ENCODE results near the gene INPP5J. TPM values are rescaled to one million over a fixed set of nuclear protein-coding genes. Genes with fewer than 3 reads are reported as not detected.

INPP5J gene
- total and polyA plus RNA-seq, 2 of the 13 experiments (the other 11 are each of a cell fraction or from before 2014, with no cell fraction given): 0.24 to 1.1 TPM

GRCh38 chr22:31107178-31107893, 15.4 kb upstream of the INPP5J start, which contains the start of gene SELENOM (continued):
- TF ChIP-seq, protein P1, sequence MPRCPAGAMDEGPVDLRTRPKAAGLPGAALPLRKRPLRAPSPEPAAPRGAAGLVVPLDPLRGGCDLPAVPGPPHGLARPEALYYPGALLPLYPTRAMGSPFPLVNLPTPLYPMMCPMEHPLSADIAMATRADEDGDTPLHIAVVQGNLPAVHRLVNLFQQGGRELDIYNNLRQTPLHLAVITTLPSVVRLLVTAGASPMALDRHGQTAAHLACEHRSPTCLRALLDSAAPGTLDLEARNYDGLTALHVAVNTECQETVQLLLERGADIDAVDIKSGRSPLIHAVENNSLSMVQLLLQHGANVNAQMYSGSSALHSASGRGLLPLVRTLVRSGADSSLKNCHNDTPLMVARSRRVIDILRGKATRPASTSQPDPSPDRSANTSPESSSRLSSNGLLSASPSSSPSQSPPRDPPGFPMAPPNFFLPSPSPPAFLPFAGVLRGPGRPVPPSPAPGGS (CRISPR knock-in tag; IDR thresholded peaks at IDR 0.05): no peak
- TF ChIP-seq ZNF275 (CRISPR knock-in tag; IDR thresholded peaks at IDR 0.05; ENCODE audit: borderline replicate concordance): no peak
- TF ChIP-seq ZNF678 (CRISPR knock-in tag; IDR thresholded peaks at IDR 0.05): no peak
- 0 out of 2 replicates have a peak, but pooled peaks have one; percentile 48 for TF ChIP-seq ZNF761 (CRISPR knock-in tag; conservative IDR thresholded peaks at IDR 0.05)
- no peak for TF ChIP-seq E2F1 (CRISPR knock-in tag; IDR thresholded peaks at IDR 0.05)
- TF ChIP-seq SOX13 (IDR thresholded peaks at IDR 0.05): no peak
- no peak for TF ChIP-seq SOX13 (CRISPR knock-in tag; conservative IDR thresholded peaks at IDR 0.05 in 1 of 2, IDR thresholded peaks at IDR 0.05 in 1 of 2)
- TF ChIP-seq ATF4 (CRISPR knock-in tag; IDR thresholded peaks at IDR 0.05): no peak
- TF ChIP-seq YY1 (IDR thresholded peaks at IDR 0.05; ENCODE audit: insufficient read depth, insufficient replicate concordance, low read depth, low read length): peak; percentile 31
- TF ChIP-seq ZNF550 (CRISPR knock-in tag; IDR thresholded peaks at IDR 0.05; ENCODE audit: borderline replicate concordance): no peak
- no peak for TF ChIP-seq ZNF484 (CRISPR knock-in tag; IDR thresholded peaks at IDR 0.05; ENCODE audit: borderline replicate concordance, low read depth)
- no peak for TF ChIP-seq GABPA (IDR thresholded peaks at IDR 0.05; ENCODE audit: low read depth, low read length)
- TF ChIP-seq GABPA (CRISPR knock-in tag; IDR thresholded peaks at IDR 0.05; ENCODE audit: low read depth): no peak
- TF ChIP-seq IRF2 (CRISPR knock-in tag; IDR thresholded peaks at IDR 0.05): no peak
- TF ChIP-seq, protein P2, sequence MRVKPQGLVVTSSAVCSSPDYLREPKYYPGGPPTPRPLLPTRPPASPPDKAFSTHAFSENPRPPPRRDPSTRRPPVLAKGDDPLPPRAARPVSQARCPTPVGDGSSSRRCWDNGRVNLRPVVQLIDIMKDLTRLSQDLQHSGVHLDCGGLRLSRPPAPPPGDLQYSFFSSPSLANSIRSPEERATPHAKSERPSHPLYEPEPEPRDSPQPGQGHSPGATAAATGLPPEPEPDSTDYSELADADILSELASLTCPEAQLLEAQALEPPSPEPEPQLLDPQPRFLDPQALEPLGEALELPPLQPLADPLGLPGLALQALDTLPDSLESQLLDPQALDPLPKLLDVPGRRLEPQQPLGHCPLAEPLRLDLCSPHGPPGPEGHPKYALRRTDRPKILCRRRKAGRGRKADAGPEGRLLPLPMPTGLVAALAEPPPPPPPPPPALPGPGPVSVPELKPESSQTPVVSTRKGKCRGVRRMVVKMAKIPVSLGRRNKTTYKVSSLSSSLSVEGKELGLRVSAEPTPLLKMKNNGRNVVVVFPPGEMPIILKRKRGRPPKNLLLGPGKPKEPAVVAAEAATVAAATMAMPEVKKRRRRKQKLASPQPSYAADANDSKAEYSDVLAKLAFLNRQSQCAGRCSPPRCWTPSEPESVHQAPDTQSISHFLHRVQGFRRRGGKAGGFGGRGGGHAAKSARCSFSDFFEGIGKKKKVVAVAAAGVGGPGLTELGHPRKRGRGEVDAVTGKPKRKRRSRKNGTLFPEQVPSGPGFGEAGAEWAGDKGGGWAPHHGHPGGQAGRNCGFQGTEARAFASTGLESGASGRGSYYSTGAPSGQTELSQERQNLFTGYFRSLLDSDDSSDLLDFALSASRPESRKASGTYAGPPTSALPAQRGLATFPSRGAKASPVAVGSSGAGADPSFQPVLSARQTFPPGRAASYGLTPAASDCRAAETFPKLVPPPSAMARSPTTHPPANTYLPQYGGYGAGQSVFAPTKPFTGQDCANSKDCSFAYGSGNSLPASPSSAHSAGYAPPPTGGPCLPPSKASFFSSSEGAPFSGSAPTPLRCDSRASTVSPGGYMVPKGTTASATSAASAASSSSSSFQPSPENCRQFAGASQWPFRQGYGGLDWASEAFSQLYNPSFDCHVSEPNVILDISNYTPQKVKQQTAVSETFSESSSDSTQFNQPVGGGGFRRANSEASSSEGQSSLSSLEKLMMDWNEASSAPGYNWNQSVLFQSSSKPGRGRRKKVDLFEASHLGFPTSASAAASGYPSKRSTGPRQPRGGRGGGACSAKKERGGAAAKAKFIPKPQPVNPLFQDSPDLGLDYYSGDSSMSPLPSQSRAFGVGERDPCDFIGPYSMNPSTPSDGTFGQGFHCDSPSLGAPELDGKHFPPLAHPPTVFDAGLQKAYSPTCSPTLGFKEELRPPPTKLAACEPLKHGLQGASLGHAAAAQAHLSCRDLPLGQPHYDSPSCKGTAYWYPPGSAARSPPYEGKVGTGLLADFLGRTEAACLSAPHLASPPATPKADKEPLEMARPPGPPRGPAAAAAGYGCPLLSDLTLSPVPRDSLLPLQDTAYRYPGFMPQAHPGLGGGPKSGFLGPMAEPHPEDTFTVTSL (CRISPR knock-in tag; IDR thresholded peaks at IDR 0.05; ENCODE audit: borderline replicate concordance): no peak
- TF ChIP-seq, protein P3, sequence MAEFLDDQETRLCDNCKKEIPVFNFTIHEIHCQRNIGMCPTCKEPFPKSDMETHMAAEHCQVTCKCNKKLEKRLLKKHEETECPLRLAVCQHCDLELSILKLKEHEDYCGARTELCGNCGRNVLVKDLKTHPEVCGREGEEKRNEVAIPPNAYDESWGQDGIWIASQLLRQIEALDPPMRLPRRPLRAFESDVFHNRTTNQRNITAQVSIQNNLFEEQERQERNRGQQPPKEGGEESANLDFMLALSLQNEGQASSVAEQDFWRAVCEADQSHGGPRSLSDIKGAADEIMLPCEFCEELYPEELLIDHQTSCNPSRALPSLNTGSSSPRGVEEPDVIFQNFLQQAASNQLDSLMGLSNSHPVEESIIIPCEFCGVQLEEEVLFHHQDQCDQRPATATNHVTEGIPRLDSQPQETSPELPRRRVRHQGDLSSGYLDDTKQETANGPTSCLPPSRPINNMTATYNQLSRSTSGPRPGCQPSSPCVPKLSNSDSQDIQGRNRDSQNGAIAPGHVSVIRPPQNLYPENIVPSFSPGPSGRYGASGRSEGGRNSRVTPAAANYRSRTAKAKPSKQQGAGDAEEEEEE (CRISPR knock-in tag; IDR thresholded peaks at IDR 0.05; ENCODE audit: borderline replicate concordance): no peak
